Measurements from ENCODE around the gene MVD.
A peak's percentile ranks its signal among the peaks of the same experiment; 100 is the strongest.

MVD gene

DNA sequence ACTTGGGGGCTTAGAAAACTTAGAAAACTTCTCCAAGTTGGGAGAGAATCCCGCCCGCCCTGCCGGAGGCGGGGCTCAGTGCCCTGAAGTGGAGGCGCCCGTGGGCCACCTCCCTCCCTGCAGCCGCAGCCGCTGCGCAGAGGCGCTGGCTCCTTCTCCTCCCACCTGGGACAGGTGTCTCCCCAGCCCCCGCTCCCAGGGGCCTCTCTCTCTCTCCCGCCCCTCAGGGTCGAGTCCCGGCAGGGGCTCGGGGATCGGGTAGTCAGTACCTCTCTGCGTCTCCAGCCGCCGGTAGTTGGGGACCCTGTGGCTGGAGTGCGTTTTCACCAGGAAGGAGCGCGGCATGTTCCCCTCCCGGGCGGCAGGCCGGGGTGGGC is 23.2 kb upstream of the MVD start:
- Histone ChIP-seq H3K27ac (no peak overlapping the region), H3K4me3 (ENCODE audit: low read depth, low read length) (peak overlapping the region; percentile 51), H3K27me3 (ENCODE audit: insufficient read depth, low read depth, severe bottlenecking) (no peaks in the 10 kb centered on the region), H3K36me3 (no peaks in the 10 kb centered on the region), H3K9me3 (ENCODE audit: severe bottlenecking) (no peaks in the 10 kb centered on the region)
- TF ChIP-seq, protein P1, sequence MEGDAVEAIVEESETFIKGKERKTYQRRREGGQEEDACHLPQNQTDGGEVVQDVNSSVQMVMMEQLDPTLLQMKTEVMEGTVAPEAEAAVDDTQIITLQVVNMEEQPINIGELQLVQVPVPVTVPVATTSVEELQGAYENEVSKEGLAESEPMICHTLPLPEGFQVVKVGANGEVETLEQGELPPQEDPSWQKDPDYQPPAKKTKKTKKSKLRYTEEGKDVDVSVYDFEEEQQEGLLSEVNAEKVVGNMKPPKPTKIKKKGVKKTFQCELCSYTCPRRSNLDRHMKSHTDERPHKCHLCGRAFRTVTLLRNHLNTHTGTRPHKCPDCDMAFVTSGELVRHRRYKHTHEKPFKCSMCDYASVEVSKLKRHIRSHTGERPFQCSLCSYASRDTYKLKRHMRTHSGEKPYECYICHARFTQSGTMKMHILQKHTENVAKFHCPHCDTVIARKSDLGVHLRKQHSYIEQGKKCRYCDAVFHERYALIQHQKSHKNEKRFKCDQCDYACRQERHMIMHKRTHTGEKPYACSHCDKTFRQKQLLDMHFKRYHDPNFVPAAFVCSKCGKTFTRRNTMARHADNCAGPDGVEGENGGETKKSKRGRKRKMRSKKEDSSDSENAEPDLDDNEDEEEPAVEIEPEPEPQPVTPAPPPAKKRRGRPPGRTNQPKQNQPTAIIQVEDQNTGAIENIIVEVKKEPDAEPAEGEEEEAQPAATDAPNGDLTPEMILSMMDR (IDR thresholded peaks at IDR 0.05; ENCODE audit: low read depth, low read length), result no peak
- no peak for DNase-seq

DNA sequence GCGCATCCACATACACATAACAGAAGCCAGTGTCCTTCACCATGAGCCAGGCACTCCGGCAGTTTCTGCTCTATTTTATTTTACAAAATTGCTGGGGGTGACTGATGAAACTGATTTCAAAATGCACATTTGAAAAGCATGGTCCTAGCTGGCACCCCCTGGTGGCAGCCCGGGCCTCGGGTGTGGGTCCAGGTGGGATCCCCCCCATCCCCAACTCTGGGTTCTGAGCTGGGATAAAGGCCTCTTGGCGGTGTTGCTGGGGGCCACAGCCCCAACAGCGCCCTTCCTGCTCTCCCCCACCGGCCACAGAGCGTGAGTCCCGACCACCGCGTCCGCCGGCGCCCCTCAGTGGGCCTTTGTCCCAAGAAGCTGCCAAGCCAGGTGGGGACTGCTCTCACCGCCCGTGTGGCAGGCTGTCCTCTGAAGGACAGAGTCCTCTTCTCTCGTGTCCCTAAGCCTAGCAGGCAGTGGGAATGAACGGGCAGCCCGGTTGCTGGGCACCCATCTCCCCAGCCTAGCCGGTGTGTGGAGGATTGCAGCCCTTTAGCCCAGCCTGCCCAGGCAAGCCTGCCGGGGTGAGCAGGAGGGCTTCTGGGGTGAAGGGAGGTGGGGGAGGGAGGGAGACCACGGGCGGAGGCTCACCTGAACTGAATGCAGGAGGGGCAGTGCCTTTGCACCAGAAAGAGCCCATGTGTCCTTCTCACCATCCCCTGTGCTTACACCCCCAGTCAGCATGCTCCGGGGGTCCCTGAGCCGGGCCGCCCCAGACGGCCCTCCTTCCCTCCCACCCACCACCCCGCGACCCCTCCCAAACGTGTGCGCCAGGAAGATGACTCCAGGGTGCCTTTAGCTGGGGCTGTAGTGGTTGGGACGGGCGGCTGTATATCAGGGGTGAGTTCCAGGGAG is 22.5 kb upstream of the MVD start:
- peak; percentile 31 for DNase-seq
- Histone ChIP-seq H3K36me3 (no peaks in the 10 kb centered on the region), H3K4me3 (ENCODE audit: low read depth, low read length) (peak overlapping the region; percentile 51), H3K27ac (no peak overlapping the region), H3K9me3 (ENCODE audit: severe bottlenecking) (no peaks in the 10 kb centered on the region), H3K27me3 (ENCODE audit: insufficient read depth, low read depth, severe bottlenecking) (no peaks in the 10 kb centered on the region)
- TF ChIP-seq, protein P1 (IDR thresholded peaks at IDR 0.05; ENCODE audit: low read depth, low read length), result peak; percentile 52

DNA sequence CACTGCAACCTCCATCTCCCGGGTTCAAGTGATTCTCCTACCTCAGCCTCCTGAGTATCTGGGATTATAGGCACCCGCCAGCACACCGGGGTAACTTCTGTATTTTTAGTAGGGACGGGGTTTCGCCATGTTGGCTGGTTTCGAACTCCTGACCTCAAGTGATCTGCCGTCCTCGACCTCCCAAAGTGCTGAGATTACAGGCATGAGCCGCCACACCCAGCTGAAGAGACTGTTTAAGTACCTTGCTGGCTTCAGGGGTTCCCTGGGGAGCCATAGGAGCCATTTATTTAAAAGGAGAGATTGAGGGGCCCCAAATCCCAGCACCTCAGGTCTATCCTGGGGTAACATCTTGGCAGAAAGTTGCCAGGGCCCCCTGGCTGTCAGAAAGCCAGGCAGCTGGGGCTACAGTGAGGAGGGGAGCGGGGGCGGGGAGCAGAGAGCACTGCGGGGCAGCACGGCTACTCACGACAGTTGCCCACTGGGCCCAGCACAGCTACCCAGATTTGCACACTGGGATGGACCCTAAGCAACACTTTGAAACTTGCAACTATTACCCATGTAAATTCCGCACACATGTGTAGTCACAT is 21.8 kb upstream of the MVD start:
- TF ChIP-seq, protein P1 (IDR thresholded peaks at IDR 0.05; ENCODE audit: low read depth, low read length), result no peak
- no peaks in the 10 kb centered on the region for H3K36me3 ChIP-seq
- H3K27ac ChIP-seq, result no peak overlapping the region
- H3K9me3 ChIP-seq (ENCODE audit: severe bottlenecking), result no peaks in the 10 kb centered on the region
- no peak overlapping the region for H3K4me3 ChIP-seq (ENCODE audit: low read depth, low read length)
- H3K27me3 ChIP-seq (ENCODE audit: insufficient read depth, low read depth, severe bottlenecking), result no peaks in the 10 kb centered on the region
- no peak for DNase-seq

DNA sequence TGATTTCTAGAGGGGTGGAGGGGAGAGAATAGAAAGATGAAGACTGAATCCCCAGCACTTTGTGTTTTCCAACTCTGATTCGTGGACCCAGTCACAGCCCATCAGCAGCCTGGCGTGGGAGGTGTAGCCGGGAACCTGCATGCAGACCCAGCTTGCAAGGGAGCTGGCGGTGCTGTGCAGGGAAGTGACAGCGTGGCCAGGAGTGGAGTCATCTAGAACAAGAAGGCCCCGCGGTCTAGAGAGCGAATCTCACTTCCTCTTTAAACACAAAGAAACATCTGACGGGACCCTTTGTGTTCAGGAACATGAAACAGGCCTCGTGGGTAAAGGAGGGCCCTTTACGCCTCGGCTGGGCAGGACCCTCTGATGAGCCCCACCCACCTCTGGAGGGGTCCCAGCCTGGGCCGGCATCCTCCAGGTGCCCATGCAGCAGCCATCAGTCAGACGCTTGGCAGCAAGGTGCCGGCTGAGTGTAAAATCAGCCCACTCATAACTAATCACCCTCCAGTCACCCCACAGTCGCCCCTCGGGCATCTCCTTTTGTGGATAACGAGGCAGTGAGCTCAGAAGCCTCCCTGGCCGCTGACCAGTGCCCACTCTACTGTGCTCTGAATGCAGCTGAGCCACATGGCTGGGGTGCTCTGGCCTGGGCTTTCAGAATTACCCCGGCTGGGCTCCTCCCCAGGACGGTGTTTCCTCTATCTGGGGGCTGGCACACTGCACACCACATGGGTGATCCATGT is 19.0 kb upstream of the MVD start:
- H3K27ac ChIP-seq, result no peak overlapping the region
- TF ChIP-seq, protein P1 (IDR thresholded peaks at IDR 0.05; ENCODE audit: low read depth, low read length), result no peak
- no peak overlapping the region for H3K4me3 ChIP-seq (ENCODE audit: low read depth, low read length)

DNA sequence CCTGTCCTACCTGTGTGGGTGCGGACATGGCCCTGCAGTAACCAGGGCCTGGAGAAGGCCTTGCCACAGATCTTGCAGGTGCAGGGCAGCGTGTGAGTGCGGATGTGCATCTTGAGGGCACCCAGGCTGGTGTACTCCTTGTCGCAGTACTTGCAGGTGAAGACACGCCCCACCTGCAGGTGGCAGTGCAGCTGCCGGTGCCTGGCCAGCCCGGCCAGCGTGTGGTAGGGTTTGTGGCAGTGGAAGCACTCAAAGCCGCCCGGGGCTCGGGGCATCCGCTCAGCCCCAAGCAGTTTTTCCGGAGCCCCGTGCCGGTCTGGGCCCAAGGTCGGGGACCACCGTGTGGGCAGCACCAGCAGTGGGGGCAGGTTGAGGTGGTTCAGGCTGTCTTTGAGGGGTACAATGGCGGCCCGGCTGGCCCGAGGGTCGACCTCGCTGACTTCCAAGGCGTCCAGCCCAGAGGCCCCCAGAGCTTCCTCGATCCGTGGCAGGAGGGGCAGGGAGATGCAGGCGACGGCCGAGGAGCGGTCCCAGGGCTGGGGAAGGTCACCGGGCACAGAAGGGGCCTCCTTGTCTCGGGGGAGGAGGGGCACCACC is 18.3 kb upstream of the MVD start:
- no peak overlapping the region for H3K27ac ChIP-seq
- DNase-seq, result no peak
- no peaks in the 10 kb centered on the region for H3K27me3 ChIP-seq (ENCODE audit: insufficient read depth, low read depth, severe bottlenecking)
- no peaks in the 10 kb centered on the region for H3K36me3 ChIP-seq
- TF ChIP-seq, protein P1 (IDR thresholded peaks at IDR 0.05; ENCODE audit: low read depth, low read length), result peak; percentile 35
- H3K4me3 ChIP-seq (ENCODE audit: low read depth, low read length), result no peak overlapping the region
- H3K9me3 ChIP-seq (ENCODE audit: severe bottlenecking), result no peaks in the 10 kb centered on the region

More for the DNA sequence above, 19.0 kb upstream of the MVD start:
- H3K9me3 ChIP-seq (ENCODE audit: severe bottlenecking), result no peaks in the 10 kb centered on the region
- no peak for DNase-seq
- no peaks in the 10 kb centered on the region for H3K36me3 ChIP-seq
- H3K27me3 ChIP-seq (ENCODE audit: insufficient read depth, low read depth, severe bottlenecking), result no peaks in the 10 kb centered on the region

Measured in WERI-Rb-1 (cell line).